SH-SY5Y (cell line): ENCODE data around the gene DNAJB12.

ENCODE experiments used
- GATA2 ChIP-seq: IDR thresholded peaks from 2 replicates; pipeline ENCODE4 v1.6.1; 2011; ENCODE audit warnings: mild to moderate bottlenecking, low read depth, low read length
- GATA3 ChIP-seq: IDR thresholded peaks from 2 replicates; pipeline ENCODE4 v1.6.1; 2011; ENCODE audit warnings: low read depth, mild to moderate bottlenecking, low read length, moderate library complexity

DNA sequence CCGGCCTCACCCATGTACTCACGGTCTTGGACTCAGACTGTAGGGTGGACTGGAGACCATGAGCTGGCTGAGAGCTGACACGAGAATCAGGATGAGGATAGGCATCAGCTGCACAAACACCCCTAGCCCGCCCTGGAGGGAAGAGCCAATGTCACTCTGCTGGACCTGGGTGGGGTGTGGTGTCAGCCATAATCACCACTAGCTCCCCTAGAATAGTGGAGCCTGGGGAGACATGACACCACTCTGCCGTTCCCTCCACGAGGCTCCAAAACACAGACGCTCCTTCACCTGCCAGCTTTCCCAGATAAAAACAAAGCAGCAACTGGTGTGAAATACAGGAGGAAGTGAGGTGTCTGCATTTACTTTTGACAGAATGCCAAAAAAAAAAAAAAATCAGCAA, 16.5 kb downstream of the DNAJB12 start:
- TF ChIP-seq GATA3 (no peak), GATA2 (no peak)
